Measurements from ENCODE around the gene FGF5.
A peak's percentile ranks its signal among the peaks of the same experiment; 100 is the strongest.

GRCh38 chr4:80336582-80336981, 70.1 kb downstream of the FGF5 start:
- TF ChIP-seq, protein P1, sequence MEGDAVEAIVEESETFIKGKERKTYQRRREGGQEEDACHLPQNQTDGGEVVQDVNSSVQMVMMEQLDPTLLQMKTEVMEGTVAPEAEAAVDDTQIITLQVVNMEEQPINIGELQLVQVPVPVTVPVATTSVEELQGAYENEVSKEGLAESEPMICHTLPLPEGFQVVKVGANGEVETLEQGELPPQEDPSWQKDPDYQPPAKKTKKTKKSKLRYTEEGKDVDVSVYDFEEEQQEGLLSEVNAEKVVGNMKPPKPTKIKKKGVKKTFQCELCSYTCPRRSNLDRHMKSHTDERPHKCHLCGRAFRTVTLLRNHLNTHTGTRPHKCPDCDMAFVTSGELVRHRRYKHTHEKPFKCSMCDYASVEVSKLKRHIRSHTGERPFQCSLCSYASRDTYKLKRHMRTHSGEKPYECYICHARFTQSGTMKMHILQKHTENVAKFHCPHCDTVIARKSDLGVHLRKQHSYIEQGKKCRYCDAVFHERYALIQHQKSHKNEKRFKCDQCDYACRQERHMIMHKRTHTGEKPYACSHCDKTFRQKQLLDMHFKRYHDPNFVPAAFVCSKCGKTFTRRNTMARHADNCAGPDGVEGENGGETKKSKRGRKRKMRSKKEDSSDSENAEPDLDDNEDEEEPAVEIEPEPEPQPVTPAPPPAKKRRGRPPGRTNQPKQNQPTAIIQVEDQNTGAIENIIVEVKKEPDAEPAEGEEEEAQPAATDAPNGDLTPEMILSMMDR (IDR thresholded peaks at IDR 0.05), result peak in 4 of 7 experiments; percentile 11 to 39 (median 22)
- TF ChIP-seq POLR2A (IDR thresholded peaks at IDR 0.05), result no peak

Data from body of pancreas (tissue), 4 donors.